Measurements from ENCODE around the gene BOC. TPM values are rescaled to one million over a fixed set of nuclear protein-coding genes. Genes with fewer than 3 reads are reported as not detected.

Gene BOC
- total and polyA plus RNA-seq, 2 experiments from 2014 or later: 2.1 to 4.1 TPM

GRCh38 chr3:113255100-113255853 lies 43.9 kb downstream of the BOC start:
- Mint-ChIP-seq H3K9me3 (no peaks in the 10 kb centered on the region), H3K27me3 (ENCODE audit: insufficient read depth, low read depth, poor library complexity) (no peaks in the 10 kb centered on the region), H3K4me1 (peaks cover 21% of the 10 kb centered on the region), H3K36me3 (ENCODE audit: low read depth) (no peaks in the 10 kb centered on the region), H3K27ac (peak overlapping the region; percentile 55; the same call in 1 of the 2 replicates), H3K4me3 (no peak overlapping the region)
- Histone ChIP-seq H4K20me1 (replicated peaks; ENCODE audit: insufficient read depth) (no peaks in the 10 kb centered on the region), H3K79me2 (replicated peaks; ENCODE audit: insufficient read depth) (no peaks in the 10 kb centered on the region), H3K4me1 (ENCODE audit: insufficient read depth) (peaks cover 6% of the 10 kb centered on the region; the same call in 1 of the 2 replicates), H3K36me3 (ENCODE audit: insufficient read depth) (no peaks in the 10 kb centered on the region), H3K27ac (ENCODE audit: low read depth) (no peak overlapping the region), H3K9me2 (ENCODE audit: insufficient read depth) (no peaks in the 10 kb centered on the region), H3K4me2 (no peak overlapping the region), H2AFZ (no peak overlapping the region), H3K4me3 (no peak overlapping the region), H3K27me3 (ENCODE audit: insufficient read depth) (no peaks in the 10 kb centered on the region), H3F3A (replicated peaks; ENCODE audit: low read depth) (no peaks in the 10 kb centered on the region)
- DNase-seq (ENCODE audit: low spot score) (peak; percentile 51), ATAC-seq (peak; percentile 88)
- TF ChIP-seq, protein P1, sequence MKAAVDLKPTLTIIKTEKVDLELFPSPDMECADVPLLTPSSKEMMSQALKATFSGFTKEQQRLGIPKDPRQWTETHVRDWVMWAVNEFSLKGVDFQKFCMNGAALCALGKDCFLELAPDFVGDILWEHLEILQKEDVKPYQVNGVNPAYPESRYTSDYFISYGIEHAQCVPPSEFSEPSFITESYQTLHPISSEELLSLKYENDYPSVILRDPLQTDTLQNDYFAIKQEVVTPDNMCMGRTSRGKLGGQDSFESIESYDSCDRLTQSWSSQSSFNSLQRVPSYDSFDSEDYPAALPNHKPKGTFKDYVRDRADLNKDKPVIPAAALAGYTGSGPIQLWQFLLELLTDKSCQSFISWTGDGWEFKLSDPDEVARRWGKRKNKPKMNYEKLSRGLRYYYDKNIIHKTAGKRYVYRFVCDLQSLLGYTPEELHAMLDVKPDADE (IDR thresholded peaks at IDR 0.05): no peak
- TF ChIP-seq STAT1 (IDR thresholded peaks at IDR 0.05; ENCODE audit: unreplicated experiment) (no peak), CTCF (conservative IDR thresholded peaks at IDR 0.05; ENCODE audit: low read depth in 2 of 2) (peak; percentile 37 to 41), POLR2AphosphoS5 (IDR thresholded peaks at IDR 0.05; ENCODE audit: low read depth) (no peak), CREB1 (CRISPR knock-in tag; IDR thresholded peaks at IDR 0.05; ENCODE audit: low read depth) (no peak), ZNF331 (CRISPR knock-in tag; IDR thresholded peaks at IDR 0.05; ENCODE audit: low read depth) (no peak), EZH2 (IDR thresholded peaks at IDR 0.05; ENCODE audit: low read depth, unreplicated experiment) (no peak), ZNF114 (CRISPR knock-in tag; IDR thresholded peaks at IDR 0.05) (no peak)

GRCh38 chr3:113255854-113256615 lies 44.7 kb downstream of the BOC start:
- Mint-ChIP-seq H3K4me1 (peaks cover 21% of the 10 kb centered on the region), H3K27ac (no peak overlapping the region), H3K27me3 (ENCODE audit: insufficient read depth, low read depth, poor library complexity) (no peaks in the 10 kb centered on the region), H3K36me3 (ENCODE audit: low read depth) (no peaks in the 10 kb centered on the region), H3K9me3 (no peaks in the 10 kb centered on the region), H3K4me3 (no peak overlapping the region)
- Histone ChIP-seq H3K36me3 (ENCODE audit: insufficient read depth) (no peaks in the 10 kb centered on the region), H3K27ac (ENCODE audit: low read depth) (no peak overlapping the region), H4K20me1 (replicated peaks; ENCODE audit: insufficient read depth) (no peaks in the 10 kb centered on the region), H3K27me3 (ENCODE audit: insufficient read depth) (no peaks in the 10 kb centered on the region), H3K9me2 (ENCODE audit: insufficient read depth) (no peaks in the 10 kb centered on the region), H3K79me2 (replicated peaks; ENCODE audit: insufficient read depth) (no peaks in the 10 kb centered on the region), H2AFZ (no peak overlapping the region), H3K4me1 (ENCODE audit: insufficient read depth) (peaks cover 6% of the 10 kb centered on the region; the same call in 1 of the 2 replicates), H3K4me3 (no peak overlapping the region), H3K4me2 (no peak overlapping the region), H3F3A (replicated peaks; ENCODE audit: low read depth) (no peaks in the 10 kb centered on the region)
- DNase-seq (ENCODE audit: low spot score): no peak
- no peak for ATAC-seq
- TF ChIP-seq NANOG (IDR thresholded peaks at IDR 0.05; ENCODE audit: borderline replicate concordance) (no peak), ZNF114 (CRISPR knock-in tag; IDR thresholded peaks at IDR 0.05) (no peak), CREB1 (CRISPR knock-in tag; IDR thresholded peaks at IDR 0.05; ENCODE audit: low read depth) (no peak), ZNF331 (CRISPR knock-in tag; IDR thresholded peaks at IDR 0.05; ENCODE audit: low read depth) (no peak), EZH2phosphoT487 (IDR thresholded peaks at IDR 0.05; ENCODE audit: unreplicated experiment) (no peak), POLR2AphosphoS5 (IDR thresholded peaks at IDR 0.05; ENCODE audit: low read depth) (no peak), EZH2 (IDR thresholded peaks at IDR 0.05; ENCODE audit: low read depth, unreplicated experiment) (no peak), CTCF (conservative IDR thresholded peaks at IDR 0.05; ENCODE audit: low read depth in 2 of 2) (no peak)
- TF ChIP-seq, protein P1 (IDR thresholded peaks at IDR 0.05): no peak
